ENCODE measurements around the gene ADAP1. TPM values are rescaled to one million over a fixed set of nuclear protein-coding genes. Genes with fewer than 3 reads are reported as not detected.
A peak's percentile ranks its signal among the peaks of the same experiment; 100 is the strongest.

The ADAP1 gene
- total and polyA plus RNA-seq, 2 of the 13 experiments (the other 11 are each of a cell fraction or from before 2014, with no cell fraction given): 10.5 to 24.6 TPM

DNA sequence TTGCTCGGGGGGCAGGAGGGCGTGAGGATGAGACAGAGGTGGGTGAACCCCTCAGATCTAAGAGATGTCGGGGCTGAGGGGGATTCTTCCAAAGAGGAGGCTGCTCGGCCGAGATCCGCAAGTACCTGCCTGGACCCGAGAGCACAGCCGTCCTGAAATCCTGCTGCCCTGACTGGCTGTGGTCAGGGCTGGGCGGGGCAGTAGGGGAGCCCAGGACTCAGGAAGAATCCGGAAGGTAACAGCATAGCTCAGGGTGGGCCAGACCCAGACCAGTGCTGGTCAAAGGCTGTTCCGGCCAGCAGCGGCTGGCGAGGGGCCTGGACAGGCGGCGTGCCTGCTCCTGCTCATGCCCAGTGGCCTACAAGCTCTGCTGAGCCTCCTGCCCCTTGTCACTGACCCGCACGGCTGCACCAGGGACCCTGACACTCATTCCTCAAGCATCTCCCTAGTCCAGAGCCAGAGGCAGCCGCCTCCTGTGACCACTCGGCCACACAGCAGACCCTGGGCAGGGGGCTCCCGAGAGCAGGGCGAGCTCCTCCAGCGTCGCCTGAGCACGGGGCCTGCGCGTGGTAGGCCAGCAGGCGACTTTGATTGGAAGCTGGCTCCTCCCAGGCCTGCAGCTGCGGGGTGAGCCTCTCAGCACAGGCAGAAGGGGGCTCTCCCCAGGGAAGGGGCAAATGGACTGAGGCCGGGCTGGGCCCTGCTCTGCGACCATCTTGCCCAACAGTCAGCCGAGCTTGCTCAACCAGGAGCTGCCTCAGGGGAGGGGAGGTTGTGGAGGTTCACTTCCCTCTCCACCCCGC, 3.1 kb upstream of the ADAP1 start (continued):
- no peak for TF ChIP-seq ZFP36L2 (CRISPR knock-in tag; IDR thresholded peaks at IDR 0.05)
- TF ChIP-seq RBM39 (IDR thresholded peaks at IDR 0.05; ENCODE audit: low read depth, low read length, poor library complexity, severe bottlenecking): peak; percentile 85
- TF ChIP-seq, protein P1, sequence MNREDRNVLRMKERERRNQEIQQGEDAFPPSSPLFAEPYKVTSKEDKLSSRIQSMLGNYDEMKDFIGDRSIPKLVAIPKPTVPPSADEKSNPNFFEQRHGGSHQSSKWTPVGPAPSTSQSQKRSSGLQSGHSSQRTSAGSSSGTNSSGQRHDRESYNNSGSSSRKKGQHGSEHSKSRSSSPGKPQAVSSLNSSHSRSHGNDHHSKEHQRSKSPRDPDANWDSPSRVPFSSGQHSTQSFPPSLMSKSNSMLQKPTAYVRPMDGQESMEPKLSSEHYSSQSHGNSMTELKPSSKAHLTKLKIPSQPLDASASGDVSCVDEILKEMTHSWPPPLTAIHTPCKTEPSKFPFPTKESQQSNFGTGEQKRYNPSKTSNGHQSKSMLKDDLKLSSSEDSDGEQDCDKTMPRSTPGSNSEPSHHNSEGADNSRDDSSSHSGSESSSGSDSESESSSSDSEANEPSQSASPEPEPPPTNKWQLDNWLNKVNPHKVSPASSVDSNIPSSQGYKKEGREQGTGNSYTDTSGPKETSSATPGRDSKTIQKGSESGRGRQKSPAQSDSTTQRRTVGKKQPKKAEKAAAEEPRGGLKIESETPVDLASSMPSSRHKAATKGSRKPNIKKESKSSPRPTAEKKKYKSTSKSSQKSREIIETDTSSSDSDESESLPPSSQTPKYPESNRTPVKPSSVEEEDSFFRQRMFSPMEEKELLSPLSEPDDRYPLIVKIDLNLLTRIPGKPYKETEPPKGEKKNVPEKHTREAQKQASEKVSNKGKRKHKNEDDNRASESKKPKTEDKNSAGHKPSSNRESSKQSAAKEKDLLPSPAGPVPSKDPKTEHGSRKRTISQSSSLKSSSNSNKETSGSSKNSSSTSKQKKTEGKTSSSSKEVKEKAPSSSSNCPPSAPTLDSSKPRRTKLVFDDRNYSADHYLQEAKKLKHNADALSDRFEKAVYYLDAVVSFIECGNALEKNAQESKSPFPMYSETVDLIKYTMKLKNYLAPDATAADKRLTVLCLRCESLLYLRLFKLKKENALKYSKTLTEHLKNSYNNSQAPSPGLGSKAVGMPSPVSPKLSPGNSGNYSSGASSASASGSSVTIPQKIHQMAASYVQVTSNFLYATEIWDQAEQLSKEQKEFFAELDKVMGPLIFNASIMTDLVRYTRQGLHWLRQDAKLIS (CRISPR knock-in tag; IDR thresholded peaks at IDR 0.05): peak; percentile 80; the same call in 1 of the 2 replicates
- TF ChIP-seq FOXA3 (CRISPR knock-in tag; IDR thresholded peaks at IDR 0.05): peak; percentile 55
- no peak for TF ChIP-seq SOX6 (IDR thresholded peaks at IDR 0.05)
- TF ChIP-seq SOX6 (CRISPR knock-in tag; IDR thresholded peaks at IDR 0.05): peak; percentile 62; the same call in 1 of the 2 replicates
- 0 out of 2 replicates have a peak, but pooled peaks have one; percentile 78 for TF ChIP-seq ZNF354B (CRISPR knock-in tag; IDR thresholded peaks at IDR 0.05)
- peak; percentile 75 for TF ChIP-seq ZNF124 (CRISPR knock-in tag; IDR thresholded peaks at IDR 0.05)
- TF ChIP-seq SCMH1 (CRISPR knock-in tag; IDR thresholded peaks at IDR 0.05; ENCODE audit: borderline replicate concordance): no peak
- peak; percentile 30; the same call in 1 of the 2 replicates for TF ChIP-seq ZNF775 (CRISPR knock-in tag; IDR thresholded peaks at IDR 0.05; ENCODE audit: borderline replicate concordance)
- peak; percentile 68; the same call in 1 of the 2 replicates for TF ChIP-seq ARID2 (CRISPR knock-in tag; IDR thresholded peaks at IDR 0.05; ENCODE audit: borderline replicate concordance)
- peak; percentile 61; the same call in 1 of the 2 replicates for TF ChIP-seq MIER3 (CRISPR knock-in tag; IDR thresholded peaks at IDR 0.05; ENCODE audit: borderline replicate concordance)
- TF ChIP-seq POLR2G (IDR thresholded peaks at IDR 0.05; ENCODE audit: low read depth, low read length): peak; percentile 96
- TF ChIP-seq, protein P2, sequence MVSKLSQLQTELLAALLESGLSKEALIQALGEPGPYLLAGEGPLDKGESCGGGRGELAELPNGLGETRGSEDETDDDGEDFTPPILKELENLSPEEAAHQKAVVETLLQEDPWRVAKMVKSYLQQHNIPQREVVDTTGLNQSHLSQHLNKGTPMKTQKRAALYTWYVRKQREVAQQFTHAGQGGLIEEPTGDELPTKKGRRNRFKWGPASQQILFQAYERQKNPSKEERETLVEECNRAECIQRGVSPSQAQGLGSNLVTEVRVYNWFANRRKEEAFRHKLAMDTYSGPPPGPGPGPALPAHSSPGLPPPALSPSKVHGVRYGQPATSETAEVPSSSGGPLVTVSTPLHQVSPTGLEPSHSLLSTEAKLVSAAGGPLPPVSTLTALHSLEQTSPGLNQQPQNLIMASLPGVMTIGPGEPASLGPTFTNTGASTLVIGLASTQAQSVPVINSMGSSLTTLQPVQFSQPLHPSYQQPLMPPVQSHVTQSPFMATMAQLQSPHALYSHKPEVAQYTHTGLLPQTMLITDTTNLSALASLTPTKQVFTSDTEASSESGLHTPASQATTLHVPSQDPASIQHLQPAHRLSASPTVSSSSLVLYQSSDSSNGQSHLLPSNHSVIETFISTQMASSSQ (IDR thresholded peaks at IDR 0.05; ENCODE audit: low read depth): no peak
- TF ChIP-seq, protein P2 (CRISPR knock-in tag; IDR thresholded peaks at IDR 0.05; ENCODE audit: borderline replicate concordance): 0 out of 2 replicates have a peak, but pooled peaks have one; percentile 38
- peak; percentile 94; the same call in 1 of the 2 replicates for TF ChIP-seq ZNF547 (CRISPR knock-in tag; IDR thresholded peaks at IDR 0.05)
- TF ChIP-seq PHF21A (CRISPR knock-in tag; IDR thresholded peaks at IDR 0.05): peak; percentile 94
- TF ChIP-seq SMAD9 (CRISPR knock-in tag; IDR thresholded peaks at IDR 0.05): peak; percentile 82
- TF ChIP-seq, protein P3, sequence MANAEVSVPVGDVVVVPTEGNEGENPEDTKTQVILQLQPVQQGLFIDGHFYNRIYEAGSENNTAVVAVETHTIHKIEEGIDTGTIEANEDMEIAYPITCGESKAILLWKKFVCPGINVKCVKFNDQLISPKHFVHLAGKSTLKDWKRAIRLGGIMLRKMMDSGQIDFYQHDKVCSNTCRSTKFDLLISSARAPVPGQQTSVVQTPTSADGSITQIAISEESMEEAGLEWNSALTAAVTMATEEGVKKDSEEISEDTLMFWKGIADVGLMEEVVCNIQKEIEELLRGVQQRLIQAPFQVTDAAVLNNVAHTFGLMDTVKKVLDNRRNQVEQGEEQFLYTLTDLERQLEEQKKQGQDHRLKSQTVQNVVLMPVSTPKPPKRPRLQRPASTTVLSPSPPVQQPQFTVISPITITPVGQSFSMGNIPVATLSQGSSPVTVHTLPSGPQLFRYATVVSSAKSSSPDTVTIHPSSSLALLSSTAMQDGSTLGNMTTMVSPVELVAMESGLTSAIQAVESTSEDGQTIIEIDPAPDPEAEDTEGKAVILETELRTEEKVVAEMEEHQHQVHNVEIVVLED (CRISPR knock-in tag; IDR thresholded peaks at IDR 0.05; ENCODE audit: borderline replicate concordance): peak; percentile 78
- TF ChIP-seq PAWR (CRISPR knock-in tag; IDR thresholded peaks at IDR 0.05; ENCODE audit: borderline replicate concordance): no peak
